HG03196 (cell line): Measurements from ENCODE around the gene CTLA4.
"Not testable (repeated sequence)": the region's sequence is repeated elsewhere in the genome, so short reads cannot be mapped to it uniquely, and the experiment has no call there.

Source experiments
- ATAC-seq: cut with Tn5 transposase; IDR thresholded peaks from one replicate; pipeline ENCODE4 v1.9.1; 2021; ENCODE audit not compliant: unreplicated experiment

Gene CTLA4

GRCh38 chr2:203857656-203858055 is 9.9 kb upstream of the CTLA4 start:
- no peak for ATAC-seq

- no peak for ATAC-seq
Measured at GRCh38 chr2:203858176-203858575, 9.4 kb upstream of the CTLA4 start.

GRCh38 chr2:203859030-203859789 is 8.4 kb upstream of the CTLA4 start:
- no peak for ATAC-seq

- ATAC-seq = no peak
Measured at GRCh38 chr2:203861197-203861596, 6.4 kb upstream of the CTLA4 start.

GRCh38 chr2:203861607-203862006 is 6.0 kb upstream of the CTLA4 start:
- no peak for ATAC-seq

- ATAC-seq = no peak
Measured at GRCh38 chr2:203869223-203870042, 1.9 kb downstream of the CTLA4 start.

GRCh38 chr2:203870481-203870880 is 2.9 kb downstream of the CTLA4 start:
- ATAC-seq = no peak

GRCh38 chr2:203870941-203871340 is 3.4 kb downstream of the CTLA4 start:
- no peak for ATAC-seq

GRCh38 chr2:203871371-203871983 is 3.9 kb downstream of the CTLA4 start:
- peak; percentile 96 for ATAC-seq

GRCh38 chr2:203873461-203873860 is 5.9 kb downstream of the CTLA4 start:
- no peak for ATAC-seq

GRCh38 chr2:203873921-203874631 is 6.5 kb downstream of the CTLA4 start:
- ATAC-seq = no peak

- no peak for ATAC-seq
Measured at GRCh38 chr2:203875471-203875870, 7.9 kb downstream of the CTLA4 start.

GRCh38 chr2:203876328-203876727 is 8.8 kb downstream of the CTLA4 start:
- ATAC-seq = no peak

- ATAC-seq = no peak
Measured at GRCh38 chr2:203878063-203878462, 10.5 kb downstream of the CTLA4 start.

GRCh38 chr2:203880557-203881125 is 13.1 kb downstream of the CTLA4 start:
- no peak for ATAC-seq

GRCh38 chr2:203881185-203881584 is 13.6 kb downstream of the CTLA4 start:
- ATAC-seq = not testable (repeated sequence)

GRCh38 chr2:203882551-203882950 is 15.0 kb downstream of the CTLA4 start:
- no peak for ATAC-seq

GRCh38 chr2:203886661-203887151 is 19.1 kb downstream of the CTLA4 start:
- ATAC-seq = no peak

GRCh38 chr2:203887677-203888076 is 20.1 kb downstream of the CTLA4 start:
- ATAC-seq = no peak

GRCh38 chr2:203889542-203889941 is 22.0 kb downstream of the CTLA4 start:
- no peak for ATAC-seq

- ATAC-seq = no peak
Measured at GRCh38 chr2:203889944-203890343, 22.4 kb downstream of the CTLA4 start.
